ENCODE measurements around the gene CHMP5.

The CHMP5 gene

GRCh38 chr9:33244137-33244784 is 20.6 kb upstream of the CHMP5 start:
- DNase-seq (ENCODE audit: low read depth in 2 of 2), result no peak

GRCh38 chr9:33245341-33245740 is 19.5 kb upstream of the CHMP5 start:
- no peak for DNase-seq (ENCODE audit: low read depth in 2 of 2)

GRCh38 chr9:33246269-33246860 is 18.5 kb upstream of the CHMP5 start:
- no peak for DNase-seq (ENCODE audit: low read depth in 2 of 2)

GRCh38 chr9:33248606-33249005 is 16.2 kb upstream of the CHMP5 start:
- no peak for DNase-seq (ENCODE audit: low read depth in 2 of 2)

- DNase-seq (ENCODE audit: low read depth in 2 of 2), result no peak
These were observed 15.7 kb upstream of the CHMP5 start for GRCh38 chr9:33249087-33249658.

- no peak for DNase-seq (ENCODE audit: low read depth in 2 of 2)
These were observed 14.9 kb upstream of the CHMP5 start for GRCh38 chr9:33249983-33250382.

- no peak for DNase-seq (ENCODE audit: low read depth in 2 of 2)
These were observed 14.3 kb upstream of the CHMP5 start for GRCh38 chr9:33250458-33250995.

GRCh38 chr9:33254211-33254610 is 10.6 kb upstream of the CHMP5 start:
- no peak for DNase-seq (ENCODE audit: low read depth in 2 of 2)

- DNase-seq (ENCODE audit: low read depth in 2 of 2), result no peak
These were observed 9.8 kb upstream of the CHMP5 start for GRCh38 chr9:33255014-33255413.

- DNase-seq (ENCODE audit: low read depth in 2 of 2), result no peak
These were observed 9.4 kb upstream of the CHMP5 start for GRCh38 chr9:33255471-33255870.

- no peak for DNase-seq (ENCODE audit: low read depth in 2 of 2)
These were observed 8.6 kb upstream of the CHMP5 start for GRCh38 chr9:33256236-33256635.

GRCh38 chr9:33257276-33257675 is 7.6 kb upstream of the CHMP5 start:
- no peak for DNase-seq (ENCODE audit: low read depth in 2 of 2)

GRCh38 chr9:33260372-33260771 is 4.5 kb upstream of the CHMP5 start:
- DNase-seq (ENCODE audit: low read depth in 2 of 2), result no peak

- DNase-seq (ENCODE audit: low read depth in 2 of 2), result no peak
These were observed 1.5 kb upstream of the CHMP5 start for GRCh38 chr9:33263131-33264002.

GRCh38 chr9:33264003-33264472 is 811 bp upstream of the CHMP5 start:
- no peak for DNase-seq (ENCODE audit: low read depth in 2 of 2)

GRCh38 chr9:33265211-33265865 is 489 bp downstream of the CHMP5 start:
- DNase-seq (ENCODE audit: low read depth in 2 of 2), result no peak

GRCh38 chr9:33267151-33267767 is 2.4 kb downstream of the CHMP5 start:
- DNase-seq (ENCODE audit: low read depth in 2 of 2), result no peak

- DNase-seq (ENCODE audit: low read depth in 2 of 2), result no peak
These were observed 5.3 kb downstream of the CHMP5 start for GRCh38 chr9:33270146-33270545.

- DNase-seq (ENCODE audit: low read depth in 2 of 2), result no peak
These were observed 7.2 kb downstream of the CHMP5 start for GRCh38 chr9:33272061-33272460.

GRCh38 chr9:33273266-33273971 is 8.6 kb downstream of the CHMP5 start:
- no peak for DNase-seq (ENCODE audit: low read depth in 2 of 2)

- no peak for DNase-seq (ENCODE audit: low read depth in 2 of 2)
These were observed 9.1 kb downstream of the CHMP5 start for GRCh38 chr9:33273972-33274328.

All from fibroblast of skin of left quadriceps (primary cell).